GDM1 (cell line): Measurements from ENCODE around the gene OSBPL7.
A peak's percentile ranks its signal among the peaks of the same experiment; 100 is the strongest.
"Not testable (repeated sequence)": the region's sequence is repeated elsewhere in the genome, so short reads cannot be mapped to it uniquely, and the experiment has no call there.

Experiments
- DNase-seq: peaks from one replicate; lab custom pipeline; 2025; lab: John Stamatoyannopoulos, UW

The OSBPL7 gene

GRCh38 chr17:47806026-47806912 is 15.3 kb downstream of the OSBPL7 start:
- no peak for DNase-seq

- no peak for DNase-seq
Measured at GRCh38 chr17:47804461-47804860, 17.1 kb downstream of the OSBPL7 start.

DNA sequence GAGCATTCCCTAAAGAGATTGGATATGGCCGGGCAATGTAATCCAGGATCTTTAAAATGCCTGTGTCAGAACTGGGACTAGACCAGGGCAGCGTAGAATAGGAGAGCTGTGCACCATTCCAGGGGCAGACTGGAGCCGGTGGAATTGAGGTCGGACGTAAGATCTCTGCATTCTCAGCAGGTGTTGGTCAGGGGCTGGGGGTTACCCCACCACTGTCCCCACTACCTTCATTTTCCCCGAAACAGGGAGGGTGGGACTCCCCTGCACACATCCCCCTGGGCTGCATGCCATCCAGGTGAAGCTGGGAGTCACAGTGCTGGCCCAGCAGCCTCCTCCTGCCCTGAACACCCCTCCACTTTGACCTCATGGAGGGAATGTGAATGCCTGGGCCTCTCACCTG is 17.8 kb downstream of the OSBPL7 start:
- DNase-seq: no peak

DNA sequence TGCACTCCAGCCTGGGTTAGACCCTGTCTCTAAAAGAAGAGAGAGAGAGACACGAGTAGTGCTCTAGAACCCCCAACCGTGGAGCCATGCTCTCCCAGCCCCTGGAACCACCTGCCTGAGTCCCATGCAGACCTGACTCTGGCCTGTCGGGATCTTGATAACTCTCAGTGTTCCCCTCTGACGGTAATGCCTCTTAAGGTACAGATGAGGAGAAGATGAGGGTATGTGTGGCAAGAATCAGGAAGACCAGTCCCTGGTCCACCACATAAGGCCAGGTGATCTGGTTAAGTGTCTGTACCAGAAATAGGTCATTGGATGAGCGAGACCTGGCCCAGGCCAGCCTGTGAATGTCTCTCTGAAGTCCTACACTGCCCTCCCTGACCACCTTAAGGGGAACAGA is 18.4 kb downstream of the OSBPL7 start:
- DNase-seq: no peak

- DNase-seq: no peak
Measured at GRCh38 chr17:47802341-47803022, 19.1 kb downstream of the OSBPL7 start.

DNA sequence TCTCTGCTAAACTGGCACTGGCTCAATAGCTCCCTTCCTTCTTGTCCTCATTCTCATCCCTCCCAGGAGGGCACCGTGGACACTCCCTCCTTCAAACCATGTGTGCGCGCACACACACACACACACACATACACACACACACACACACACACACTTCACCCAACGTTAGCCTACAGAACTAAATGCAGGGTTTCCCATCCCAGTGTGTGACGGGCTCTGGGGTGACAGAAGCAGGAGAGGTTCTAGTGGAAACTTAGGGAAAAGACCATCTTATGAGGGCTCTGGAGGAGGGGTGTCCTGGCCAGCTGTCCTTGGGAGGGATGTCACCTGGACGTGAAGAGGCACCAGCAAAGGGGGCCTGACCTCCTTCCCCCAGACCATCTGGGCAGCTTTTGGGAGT is 19.7 kb downstream of the OSBPL7 start:
- no peak for DNase-seq

- no peak for DNase-seq
Measured at GRCh38 chr17:47801176-47801765, 20.3 kb downstream of the OSBPL7 start.

DNA sequence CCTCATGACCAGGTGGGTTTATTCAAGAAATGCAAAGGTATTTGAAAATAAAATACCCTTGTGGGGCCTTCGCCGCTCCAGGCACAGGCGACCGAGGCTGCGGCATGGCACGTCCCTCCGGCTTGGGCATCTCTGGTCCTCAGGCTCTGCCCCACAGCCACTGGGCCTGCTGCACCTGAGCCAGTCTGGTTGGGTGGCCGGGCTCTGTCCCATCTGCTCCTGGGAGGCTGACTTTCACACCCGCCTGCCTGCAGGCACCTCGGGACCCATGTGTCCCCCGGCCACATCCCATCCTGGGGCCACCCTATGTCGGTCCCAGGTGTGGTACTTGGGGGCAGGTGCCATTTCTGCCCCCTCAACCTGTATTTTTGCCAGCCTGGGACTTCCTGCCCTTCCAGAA is 20.9 kb downstream of the OSBPL7 start:
- no peak for DNase-seq

GRCh38 chr17:47797797-47798196 is 23.8 kb downstream of the OSBPL7 start:
- DNase-seq: no peak

- no peak for DNase-seq
Measured at GRCh38 chr17:47792979-47793378, 28.6 kb downstream of the OSBPL7 start.

DNA sequence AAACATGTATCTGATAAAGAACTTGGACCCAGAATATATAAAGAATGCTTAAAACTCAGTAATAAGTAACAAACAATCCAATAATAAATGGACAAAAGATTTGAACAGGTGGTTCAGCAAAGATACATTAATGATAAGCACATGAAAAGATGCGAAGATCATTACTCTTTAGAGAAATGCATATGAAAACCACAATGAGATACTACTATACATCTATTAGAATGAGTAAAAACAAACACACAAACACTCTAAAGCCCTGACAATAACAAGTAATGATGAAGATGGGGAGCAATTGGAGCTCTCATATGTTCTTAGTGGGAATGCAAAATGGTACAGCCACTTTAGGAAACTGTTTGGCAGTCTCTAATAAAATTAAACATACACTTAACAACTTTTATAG is 29.1 kb downstream of the OSBPL7 start:
- no peak for DNase-seq

GRCh38 chr17:47791025-47791424 is 30.6 kb downstream of the OSBPL7 start:
- no peak for DNase-seq

GRCh38 chr17:47789611-47790561 is 31.7 kb downstream of the OSBPL7 start:
- DNase-seq: no peak

DNA sequence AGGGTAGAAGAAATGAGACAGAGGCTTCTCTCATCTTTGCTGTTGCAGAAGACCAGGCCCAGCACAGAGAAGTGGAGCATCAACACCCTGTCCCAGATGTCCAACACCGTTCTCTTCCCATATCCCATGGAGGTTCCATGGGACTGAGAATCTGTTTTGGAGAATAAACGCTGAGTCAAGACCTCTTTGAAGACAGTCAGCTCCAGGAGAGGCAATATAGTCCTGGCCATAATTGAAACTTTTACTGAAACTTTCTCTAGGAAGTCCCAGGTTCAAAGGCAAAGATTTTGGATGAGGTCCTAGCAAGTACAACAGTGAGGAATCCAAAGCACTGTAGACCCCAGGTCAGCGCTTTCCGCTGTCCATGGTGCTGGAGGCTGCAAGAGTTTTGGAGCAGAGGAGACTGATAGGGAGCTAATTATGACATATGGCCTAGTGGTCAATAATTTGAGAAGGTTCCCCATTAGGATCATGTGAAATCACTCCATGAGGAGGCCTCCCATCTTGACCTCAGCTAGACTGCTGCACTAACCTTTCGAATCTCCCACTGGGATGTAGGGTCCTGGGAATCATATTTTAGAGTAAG is 36.0 kb downstream of the OSBPL7 start:
- DNase-seq: no peak

DNA sequence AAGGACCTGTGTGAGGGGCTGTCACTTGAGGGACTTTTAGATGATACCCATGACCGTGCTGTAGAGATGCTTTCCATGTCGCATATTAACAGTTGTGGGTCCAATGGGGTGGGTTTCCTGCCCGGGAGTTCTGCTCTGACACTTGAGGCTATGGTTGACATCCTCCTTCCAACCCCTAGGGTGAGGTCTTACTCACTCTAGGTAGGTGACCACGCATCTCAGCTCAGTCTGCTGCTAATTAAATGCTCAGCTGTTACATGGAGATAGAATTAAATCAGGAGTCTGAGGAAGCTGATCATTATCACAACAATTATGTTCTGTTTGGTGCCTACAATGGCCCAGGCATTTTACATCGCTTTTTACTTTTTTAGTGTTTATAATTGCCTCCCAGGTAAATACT is 40.2 kb downstream of the OSBPL7 start:
- no peak for DNase-seq

- no peak for DNase-seq
Measured at GRCh38 chr17:47778184-47778635, 43.4 kb downstream of the OSBPL7 start.

DNA sequence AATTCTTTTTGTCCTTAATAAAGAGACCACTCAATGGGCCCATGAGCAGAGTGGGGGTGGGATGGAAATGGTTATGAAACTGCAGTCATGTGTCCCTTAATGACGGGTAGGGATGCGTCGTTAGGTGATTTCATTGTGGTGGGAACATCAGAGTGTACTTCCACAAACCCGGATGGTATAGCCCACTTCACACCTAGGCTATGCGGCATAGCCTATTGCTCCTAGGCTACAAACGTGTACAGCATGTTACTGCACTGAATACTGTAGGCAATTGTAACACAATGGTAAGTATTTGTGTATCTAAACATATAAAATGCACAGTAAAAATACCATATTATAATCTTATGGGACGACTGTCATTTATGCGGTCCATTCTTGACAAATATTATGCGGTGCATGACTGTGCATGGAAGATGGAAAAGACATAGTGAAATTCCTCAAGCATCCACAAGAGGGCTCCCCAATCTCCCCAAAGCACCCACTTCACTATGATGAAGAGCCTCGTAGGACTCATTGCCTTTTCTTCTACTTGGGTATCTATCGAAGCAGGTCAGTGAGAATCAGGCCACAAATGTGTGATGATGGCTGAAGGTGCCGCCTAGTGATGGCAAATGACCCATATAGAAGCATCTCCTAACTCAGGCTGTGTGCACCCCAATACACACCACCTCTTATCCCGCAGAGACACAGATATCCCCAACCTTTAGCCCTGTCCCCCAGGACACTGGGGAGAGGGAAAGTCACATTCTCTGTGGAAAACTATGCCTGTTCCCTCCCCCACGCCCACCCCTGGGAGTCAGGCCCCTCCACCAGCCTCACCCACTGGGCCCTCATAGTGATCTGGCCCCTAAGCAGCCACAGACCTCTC is 45.0 kb downstream of the OSBPL7 start:
- peak; percentile 14 for DNase-seq

DNA sequence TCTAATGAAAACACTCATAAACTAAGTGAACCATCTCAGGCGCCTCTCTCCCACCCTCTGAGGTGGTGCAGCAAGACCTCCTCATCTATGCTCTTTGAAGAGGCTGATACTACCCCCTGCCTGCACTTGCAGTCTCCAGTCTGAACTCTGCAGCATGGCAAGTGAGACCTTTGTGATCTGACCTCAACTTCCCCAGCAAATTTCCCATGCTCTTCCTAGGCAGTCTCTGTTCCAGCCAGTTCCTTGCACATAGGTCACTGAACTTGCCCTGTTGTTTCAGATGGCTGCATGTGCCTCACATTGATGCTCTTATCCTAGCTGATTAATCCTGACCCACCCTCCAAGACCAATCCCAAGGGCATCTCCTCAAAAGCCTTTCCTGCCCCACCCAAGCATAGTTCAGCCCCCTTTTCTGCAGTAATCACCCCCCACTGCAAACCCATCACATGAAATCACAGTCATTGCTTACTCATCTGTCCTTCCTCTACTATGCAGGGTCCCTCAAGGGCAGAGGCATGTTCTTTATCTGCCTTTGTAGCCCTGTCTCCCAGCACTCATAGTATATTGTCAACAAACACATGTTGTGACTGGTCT is 46.5 kb downstream of the OSBPL7 start:
- no peak for DNase-seq

GRCh38 chr17:47774331-47774730 is 47.3 kb downstream of the OSBPL7 start:
- no peak for DNase-seq

DNA sequence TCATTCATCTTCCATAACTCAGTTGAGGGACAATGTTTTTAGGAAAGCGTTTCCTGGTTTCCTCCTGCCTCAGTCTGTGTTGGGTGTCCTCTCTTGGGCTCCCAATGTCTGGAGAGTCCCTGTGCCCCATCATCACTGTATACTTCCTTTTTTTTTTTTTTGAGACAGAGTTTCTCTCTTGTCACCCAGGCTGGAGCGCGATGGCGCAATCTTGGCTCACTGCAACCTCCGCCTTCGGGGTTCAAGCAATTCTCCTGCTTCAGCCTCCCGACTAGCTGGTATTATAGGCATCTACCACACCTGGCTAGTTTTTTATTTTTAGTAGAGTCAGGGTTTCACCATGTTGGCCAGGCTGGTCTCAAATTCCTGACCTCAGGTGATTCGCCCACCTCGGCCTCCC is 47.9 kb downstream of the OSBPL7 start:
- not testable (repeated sequence) for DNase-seq
